ENCODE data around the gene RPP30.
"Not testable (repeated sequence)": the region's sequence is repeated elsewhere in the genome, so short reads cannot be mapped to it uniquely, and the experiment has no call there.

RPP30 gene

DNA sequence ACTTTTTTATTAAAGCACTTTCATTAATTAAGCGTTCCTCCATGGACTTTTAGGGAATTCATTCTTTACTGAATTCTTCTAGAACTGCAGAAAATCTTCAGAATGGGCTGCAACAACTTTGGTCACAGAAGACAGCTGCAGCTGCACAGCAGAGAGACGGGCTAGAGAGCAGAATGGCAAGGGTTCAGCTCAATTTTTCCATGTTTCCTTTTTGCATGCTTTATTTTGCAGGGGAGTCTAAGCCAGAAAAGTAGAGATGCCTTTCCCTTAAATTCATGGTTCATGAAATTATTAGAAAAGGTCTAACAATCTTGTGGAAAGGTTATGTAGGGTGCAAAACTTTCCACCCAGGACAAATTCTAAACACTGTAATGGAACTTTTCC is 64.5 kb downstream of the RPP30 start:
- TF ChIP-seq, protein P1, sequence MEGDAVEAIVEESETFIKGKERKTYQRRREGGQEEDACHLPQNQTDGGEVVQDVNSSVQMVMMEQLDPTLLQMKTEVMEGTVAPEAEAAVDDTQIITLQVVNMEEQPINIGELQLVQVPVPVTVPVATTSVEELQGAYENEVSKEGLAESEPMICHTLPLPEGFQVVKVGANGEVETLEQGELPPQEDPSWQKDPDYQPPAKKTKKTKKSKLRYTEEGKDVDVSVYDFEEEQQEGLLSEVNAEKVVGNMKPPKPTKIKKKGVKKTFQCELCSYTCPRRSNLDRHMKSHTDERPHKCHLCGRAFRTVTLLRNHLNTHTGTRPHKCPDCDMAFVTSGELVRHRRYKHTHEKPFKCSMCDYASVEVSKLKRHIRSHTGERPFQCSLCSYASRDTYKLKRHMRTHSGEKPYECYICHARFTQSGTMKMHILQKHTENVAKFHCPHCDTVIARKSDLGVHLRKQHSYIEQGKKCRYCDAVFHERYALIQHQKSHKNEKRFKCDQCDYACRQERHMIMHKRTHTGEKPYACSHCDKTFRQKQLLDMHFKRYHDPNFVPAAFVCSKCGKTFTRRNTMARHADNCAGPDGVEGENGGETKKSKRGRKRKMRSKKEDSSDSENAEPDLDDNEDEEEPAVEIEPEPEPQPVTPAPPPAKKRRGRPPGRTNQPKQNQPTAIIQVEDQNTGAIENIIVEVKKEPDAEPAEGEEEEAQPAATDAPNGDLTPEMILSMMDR (IDR thresholded peaks at IDR 0.05; ENCODE audit: unreplicated experiment in 3 of 3), result no peak

DNA sequence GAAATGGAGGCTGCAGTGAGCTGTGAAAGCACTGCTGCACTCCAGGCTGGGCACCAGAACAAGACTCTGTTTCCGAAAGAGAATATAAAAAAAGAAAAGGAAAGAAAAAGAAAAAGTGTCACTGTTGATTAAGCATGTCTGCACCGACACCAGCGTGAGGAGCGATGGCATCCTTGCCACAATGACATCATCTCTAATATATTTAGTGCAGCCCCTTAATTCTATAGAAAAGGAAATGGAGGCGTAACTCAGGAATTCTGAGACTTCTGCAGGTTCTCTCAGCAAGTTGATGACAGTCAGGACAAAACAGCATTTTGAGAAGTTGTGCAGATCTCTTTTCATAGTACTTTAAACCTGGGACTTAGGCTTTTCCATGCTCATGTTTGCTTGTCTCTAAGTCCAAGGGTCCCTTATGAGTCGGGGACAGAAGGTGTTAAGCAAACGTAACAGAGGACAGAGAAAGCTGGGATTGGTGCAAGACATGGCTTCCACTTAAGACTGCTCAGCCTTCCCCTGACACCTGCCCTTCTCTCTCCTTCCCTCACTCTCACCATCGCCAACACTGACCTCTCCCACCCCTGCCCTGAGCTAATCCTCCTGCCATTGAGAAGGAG is 66.0 kb downstream of the RPP30 start:
- H3K36me3 Mint-ChIP-seq (ENCODE audit: low read depth), result no peaks in the 10 kb centered on the region
- no peaks in the 10 kb centered on the region for H3K9me3 Mint-ChIP-seq
- peaks cover 34% of the 10 kb centered on the region for H3K4me1 Mint-ChIP-seq
- H3K27ac Mint-ChIP-seq, result no peak overlapping the region
- peaks cover 3% of the 10 kb centered on the region for H3K27me3 Mint-ChIP-seq (ENCODE audit: low read depth)
- TF ChIP-seq, protein P1 (IDR thresholded peaks at IDR 0.05; ENCODE audit: unreplicated experiment in 3 of 3), result no peak
- no peak overlapping the region for H3K4me3 Mint-ChIP-seq

More for the DNA sequence above, 64.5 kb downstream of the RPP30 start:
- Mint-ChIP-seq H3K4me1 (peaks cover 45% of the 10 kb centered on the region), H3K27ac (peak overlapping the region in 2 of 3 experiments; percentile 3 to 43), H3K27me3 (ENCODE audit: low read depth) (peaks cover 3% of the 10 kb centered on the region), H3K4me3 (no peak overlapping the region), H3K9me3 (no peaks in the 10 kb centered on the region), H3K36me3 (ENCODE audit: low read depth) (no peaks in the 10 kb centered on the region)

DNA sequence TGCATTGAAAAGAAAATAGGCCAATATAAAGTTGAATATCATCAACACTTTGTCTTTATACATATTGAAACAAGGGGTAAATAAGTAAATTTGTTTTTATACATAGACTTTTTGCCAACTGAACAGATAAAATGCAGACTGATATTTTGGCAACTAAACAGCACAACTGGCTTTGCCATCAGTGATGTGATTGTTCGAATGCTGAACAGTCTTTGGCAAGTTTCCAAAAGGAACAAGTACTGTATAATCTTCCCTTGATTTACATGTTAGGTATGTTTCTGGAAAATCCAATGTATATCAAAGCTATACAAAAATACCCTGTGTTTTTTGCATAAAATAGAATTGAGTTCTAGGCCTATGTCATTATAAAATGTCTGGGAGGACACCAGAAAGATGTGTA is 67.3 kb downstream of the RPP30 start:
- peaks cover 3% of the 10 kb centered on the region for H3K27me3 Mint-ChIP-seq (ENCODE audit: low read depth)
- H3K9me3 Mint-ChIP-seq, result no peaks in the 10 kb centered on the region
- H3K4me1 Mint-ChIP-seq, result peaks cover 26% of the 10 kb centered on the region
- TF ChIP-seq, protein P1 (IDR thresholded peaks at IDR 0.05; ENCODE audit: unreplicated experiment in 3 of 3), result no peak
- peak overlapping the region in 1 of 3 experiments; percentile 35 for H3K27ac Mint-ChIP-seq
- no peaks in the 10 kb centered on the region for H3K36me3 Mint-ChIP-seq (ENCODE audit: low read depth)
- no peak overlapping the region for H3K4me3 Mint-ChIP-seq

DNA sequence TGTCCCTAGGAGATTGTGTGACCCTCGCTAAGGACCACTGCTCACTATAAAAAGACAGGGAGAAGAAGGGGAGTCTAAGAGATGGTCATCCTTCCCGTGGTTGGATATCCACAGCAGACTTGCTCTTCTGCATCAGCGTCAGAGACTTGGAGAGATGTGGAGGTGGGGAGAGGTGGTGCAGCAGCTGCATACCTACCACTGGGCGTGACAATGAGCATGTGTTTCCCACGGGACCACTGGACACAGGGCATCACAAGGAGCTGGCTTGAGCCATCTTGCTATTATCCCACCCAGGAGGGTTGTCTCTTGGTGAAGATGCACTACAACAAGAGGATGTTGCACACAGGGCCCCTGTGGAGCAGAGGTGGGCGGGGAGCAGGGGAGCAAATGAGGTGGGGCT is 67.9 kb downstream of the RPP30 start:
- no peaks in the 10 kb centered on the region for H3K36me3 Mint-ChIP-seq (ENCODE audit: low read depth)
- TF ChIP-seq, protein P1 (IDR thresholded peaks at IDR 0.05; ENCODE audit: unreplicated experiment in 3 of 3), result no peak
- H3K9me3 Mint-ChIP-seq, result no peaks in the 10 kb centered on the region
- H3K4me1 Mint-ChIP-seq, result peaks cover 26% of the 10 kb centered on the region
- no peak overlapping the region for H3K4me3 Mint-ChIP-seq
- peak overlapping the region in 1 of 3 experiments; percentile 35 for H3K27ac Mint-ChIP-seq
- peaks cover 3% of the 10 kb centered on the region for H3K27me3 Mint-ChIP-seq (ENCODE audit: low read depth)

DNA sequence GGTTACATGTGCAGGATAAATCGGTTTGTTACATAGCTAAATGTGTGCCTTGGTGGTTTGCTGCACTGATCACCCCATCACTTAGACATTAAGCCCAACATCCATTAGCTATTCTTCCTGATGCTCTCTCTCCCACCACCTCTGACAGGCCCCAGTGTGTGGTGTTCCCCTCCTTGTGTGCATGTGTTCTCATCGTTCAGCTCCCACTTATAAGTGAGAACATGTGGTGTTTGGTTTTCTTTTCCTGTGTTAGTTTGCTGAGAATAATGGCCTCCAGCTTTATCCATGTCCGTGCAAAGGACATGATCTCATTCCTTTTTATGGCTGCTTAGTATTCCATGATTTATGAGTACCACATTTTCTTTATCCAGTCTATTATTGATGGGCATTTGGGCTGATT is 71.2 kb downstream of the RPP30 start:
- H3K4me1 Mint-ChIP-seq; H3K36me3 Mint-ChIP-seq (ENCODE audit: low read depth); H3K9me3 Mint-ChIP-seq; H3K4me3 Mint-ChIP-seq; H3K27ac Mint-ChIP-seq; H3K27me3 Mint-ChIP-seq (ENCODE audit: low read depth): not testable (repeated sequence)

DNA sequence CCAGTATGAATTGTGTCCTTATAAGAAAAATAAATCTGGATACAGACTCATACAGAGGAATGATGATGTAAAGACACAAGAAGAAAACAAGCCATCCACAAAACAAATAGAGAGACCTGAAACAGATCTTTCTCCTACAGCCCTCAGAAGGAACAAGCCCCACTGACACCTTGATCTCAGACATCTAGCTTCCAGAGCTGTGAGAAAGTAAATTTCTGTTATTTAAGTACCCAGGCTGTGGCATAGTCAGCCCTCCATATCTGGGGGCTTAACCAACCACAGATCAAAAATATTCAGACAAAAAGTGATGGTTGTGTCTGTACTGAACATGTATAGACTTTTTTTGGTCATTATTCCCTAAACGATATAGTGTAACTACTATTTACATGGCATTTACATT is 73.0 kb downstream of the RPP30 start:
- TF ChIP-seq, protein P1 (IDR thresholded peaks at IDR 0.05; ENCODE audit: unreplicated experiment in 3 of 3), result no peak
- Mint-ChIP-seq H3K4me1 (no peaks in the 10 kb centered on the region), H3K9me3 (peaks cover 4% of the 10 kb centered on the region), H3K27me3 (ENCODE audit: low read depth) (peaks cover 3% of the 10 kb centered on the region), H3K36me3 (ENCODE audit: low read depth) (no peaks in the 10 kb centered on the region), H3K4me3 (no peak overlapping the region), H3K27ac (no peak overlapping the region)

Data from nephron (organoid).